C4-2B (cell line): ENCODE measurements around the gene MGMT.

Source experiments
- ZFX ChIP-seq: fragments of 450-650 bp; IDR thresholded peaks from 2 replicates; pipeline ENCODE4 v1.6.1; 2017
- TF ChIP-seq, protein P1 (sequence below): fragments of 450-650 bp; conservative IDR thresholded peaks from 2 replicates; pipeline ENCODE4 v1.5.1; 2017; ENCODE audit warnings: mild to moderate bottlenecking

DNA sequence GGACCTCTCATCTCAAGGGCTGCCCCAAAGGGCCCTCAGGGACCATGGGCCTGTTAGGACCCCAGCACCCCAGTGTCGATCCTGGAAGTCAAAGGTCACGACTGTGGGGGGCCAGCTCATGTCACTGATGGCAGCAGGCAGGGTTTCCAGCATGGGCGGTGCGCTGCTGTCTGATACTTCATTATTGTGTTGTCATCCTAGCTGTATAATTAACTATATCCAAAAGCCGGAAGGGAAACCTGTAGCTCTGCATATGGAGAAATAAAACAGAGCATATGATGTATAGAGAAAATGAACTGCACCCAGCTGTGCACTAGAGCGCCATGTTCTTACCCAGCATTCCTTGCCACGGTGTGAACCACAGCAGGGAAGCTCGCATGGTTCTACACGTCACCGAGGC is 300.7 kb downstream of the MGMT start:
- TF ChIP-seq, protein P1, sequence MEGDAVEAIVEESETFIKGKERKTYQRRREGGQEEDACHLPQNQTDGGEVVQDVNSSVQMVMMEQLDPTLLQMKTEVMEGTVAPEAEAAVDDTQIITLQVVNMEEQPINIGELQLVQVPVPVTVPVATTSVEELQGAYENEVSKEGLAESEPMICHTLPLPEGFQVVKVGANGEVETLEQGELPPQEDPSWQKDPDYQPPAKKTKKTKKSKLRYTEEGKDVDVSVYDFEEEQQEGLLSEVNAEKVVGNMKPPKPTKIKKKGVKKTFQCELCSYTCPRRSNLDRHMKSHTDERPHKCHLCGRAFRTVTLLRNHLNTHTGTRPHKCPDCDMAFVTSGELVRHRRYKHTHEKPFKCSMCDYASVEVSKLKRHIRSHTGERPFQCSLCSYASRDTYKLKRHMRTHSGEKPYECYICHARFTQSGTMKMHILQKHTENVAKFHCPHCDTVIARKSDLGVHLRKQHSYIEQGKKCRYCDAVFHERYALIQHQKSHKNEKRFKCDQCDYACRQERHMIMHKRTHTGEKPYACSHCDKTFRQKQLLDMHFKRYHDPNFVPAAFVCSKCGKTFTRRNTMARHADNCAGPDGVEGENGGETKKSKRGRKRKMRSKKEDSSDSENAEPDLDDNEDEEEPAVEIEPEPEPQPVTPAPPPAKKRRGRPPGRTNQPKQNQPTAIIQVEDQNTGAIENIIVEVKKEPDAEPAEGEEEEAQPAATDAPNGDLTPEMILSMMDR = no peak
- TF ChIP-seq ZFX = no peak
